Measurements from ENCODE around the gene GPATCH2.

GRCh38 chr1:217674028-217674729, 43.3 kb upstream of the GPATCH2 start:
- TF ChIP-seq POLR2AphosphoS5 (IDR thresholded peaks at IDR 0.05) (no peak), CTCF (IDR thresholded peaks at IDR 0.05) (no peak), EP300 (IDR thresholded peaks at IDR 0.05; ENCODE audit: low read depth) (no peak)
